ENCODE data around the gene TRIM4.
"Not testable (repeated sequence)": the region's sequence is repeated elsewhere in the genome, so short reads cannot be mapped to it uniquely, and the experiment has no call there.

DNA sequence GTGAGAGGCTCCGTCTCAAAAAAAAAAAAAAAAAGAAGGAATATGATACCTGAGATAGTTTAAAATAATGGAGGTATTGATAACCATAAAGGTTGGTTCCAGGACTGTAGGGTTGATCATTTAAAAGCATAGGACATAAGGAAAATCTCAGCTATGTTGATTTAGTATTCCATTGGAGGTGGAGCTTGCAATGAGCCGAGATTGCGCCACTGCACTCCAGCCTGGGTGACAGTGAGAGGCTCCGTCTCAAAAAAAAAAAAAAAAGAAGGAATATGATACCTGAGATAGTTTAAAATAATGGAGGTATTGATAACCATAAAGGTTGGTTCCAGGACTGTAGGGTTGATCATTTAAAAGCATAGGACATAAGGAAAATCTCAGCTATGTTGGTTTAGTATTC lies 33.3 kb upstream of the TRIM4 start:
- TF ChIP-seq POLR2AphosphoS5 (IDR thresholded peaks at IDR 0.05), result not testable (repeated sequence)
- TF ChIP-seq, protein P1, sequence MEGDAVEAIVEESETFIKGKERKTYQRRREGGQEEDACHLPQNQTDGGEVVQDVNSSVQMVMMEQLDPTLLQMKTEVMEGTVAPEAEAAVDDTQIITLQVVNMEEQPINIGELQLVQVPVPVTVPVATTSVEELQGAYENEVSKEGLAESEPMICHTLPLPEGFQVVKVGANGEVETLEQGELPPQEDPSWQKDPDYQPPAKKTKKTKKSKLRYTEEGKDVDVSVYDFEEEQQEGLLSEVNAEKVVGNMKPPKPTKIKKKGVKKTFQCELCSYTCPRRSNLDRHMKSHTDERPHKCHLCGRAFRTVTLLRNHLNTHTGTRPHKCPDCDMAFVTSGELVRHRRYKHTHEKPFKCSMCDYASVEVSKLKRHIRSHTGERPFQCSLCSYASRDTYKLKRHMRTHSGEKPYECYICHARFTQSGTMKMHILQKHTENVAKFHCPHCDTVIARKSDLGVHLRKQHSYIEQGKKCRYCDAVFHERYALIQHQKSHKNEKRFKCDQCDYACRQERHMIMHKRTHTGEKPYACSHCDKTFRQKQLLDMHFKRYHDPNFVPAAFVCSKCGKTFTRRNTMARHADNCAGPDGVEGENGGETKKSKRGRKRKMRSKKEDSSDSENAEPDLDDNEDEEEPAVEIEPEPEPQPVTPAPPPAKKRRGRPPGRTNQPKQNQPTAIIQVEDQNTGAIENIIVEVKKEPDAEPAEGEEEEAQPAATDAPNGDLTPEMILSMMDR (IDR thresholded peaks at IDR 0.05 in 8 of 11, conservative IDR thresholded peaks at IDR 0.05 in 3 of 11), result not testable (repeated sequence)
